Type B pancreatic cell (in vitro differentiated cells): ENCODE measurements around the gene PVRIG. TPM values are rescaled to one million over a fixed set of nuclear protein-coding genes. Genes with fewer than 3 reads are reported as not detected.
A peak's percentile ranks its signal among the peaks of the same experiment; 100 is the strongest.
"Not testable (repeated sequence)": the region's sequence is repeated elsewhere in the genome, so short reads cannot be mapped to it uniquely, and the experiment has no call there.

Experiments
- DNase-seq: peaks from one replicate; pipeline ENCODE4 v3.0.0; 2021; ENCODE audit warnings: mixed read lengths; ENCODE audit not compliant: unreplicated experiment; ENCODE audit errors: extremely low spot score
- H3K27ac Mint-ChIP-seq: 2 replicates; pipeline ENCODE4 v1.8.0; 2021; ENCODE audit warnings: mild to moderate bottlenecking, mixed read lengths
- H3K27me3 Mint-ChIP-seq: 2 replicates; pipeline ENCODE4 v1.8.0; 2021; ENCODE audit warnings: mixed read lengths
- H3K36me3 Mint-ChIP-seq: 2 replicates; pipeline ENCODE4 v1.8.0; 2021; ENCODE audit warnings: mixed read lengths
- H3K4me1 Mint-ChIP-seq: one replicate; pipeline ENCODE4 v1.8.0; 2021; ENCODE audit warnings: mixed read lengths; ENCODE audit not compliant: unreplicated experiment
- H3K4me3 Mint-ChIP-seq: 2 replicates; pipeline ENCODE4 v1.8.0; 2021; ENCODE audit warnings: mild to moderate bottlenecking, mixed read lengths
- H3K9me3 Mint-ChIP-seq: 2 replicates; pipeline ENCODE4 v1.8.0; 2021; ENCODE audit warnings: mixed read lengths
- CTCF ChIP-seq: fragments of 200-600 bp; sonication (generic); conservative IDR thresholded peaks from 2 replicates; pipeline ENCODE4 v1.5.0; 2021; ENCODE audit warnings: antibody characterized with exemption, mild to moderate bottlenecking
- total RNA-seq: library from RNA; stranded (reverse); gene quantifications from 2 replicates; pipeline ENCODE4 v1.2.1, GENCODE V29; 2021; ENCODE audit warnings: low replicate concordance

PVRIG gene
- total RNA-seq, 1 donor from 2014 or later: not detected

GRCh38 chr7:100185726-100186125 lies 34.0 kb upstream of the PVRIG start:
- Mint-ChIP-seq H3K36me3 (no peaks in the 10 kb centered on the region), H3K9me3 (no peaks in the 10 kb centered on the region), H3K4me3 (no peak overlapping the region), H3K27me3 (peaks cover 17% of the 10 kb centered on the region), H3K4me1 (no peaks in the 10 kb centered on the region), H3K27ac (no peak overlapping the region)
- DNase-seq: no peak
- TF ChIP-seq CTCF: no peak

- Mint-ChIP-seq H3K9me3 (no peaks in the 10 kb centered on the region), H3K27me3 (no peaks in the 10 kb centered on the region), H3K4me1 (no peaks in the 10 kb centered on the region), H3K36me3 (no peaks in the 10 kb centered on the region), H3K27ac (no peak overlapping the region), H3K4me3 (no peak overlapping the region)
- no peak for DNase-seq
- peak; percentile 52 for TF ChIP-seq CTCF
Measured at GRCh38 chr7:100189061-100189460, 30.7 kb upstream of the PVRIG start.

- Mint-ChIP-seq H3K9me3 (no peaks in the 10 kb centered on the region), H3K36me3 (no peaks in the 10 kb centered on the region), H3K27ac (no peak overlapping the region), H3K4me1 (no peaks in the 10 kb centered on the region), H3K4me3 (no peak overlapping the region), H3K27me3 (no peaks in the 10 kb centered on the region)
- no peak for DNase-seq
- TF ChIP-seq CTCF: peak; percentile 65
Measured at GRCh38 chr7:100190048-100190711, 29.6 kb upstream of the PVRIG start.

- Mint-ChIP-seq H3K9me3 (no peaks in the 10 kb centered on the region), H3K27ac (no peak overlapping the region), H3K4me3 (no peak overlapping the region), H3K27me3 (no peaks in the 10 kb centered on the region), H3K4me1 (no peaks in the 10 kb centered on the region), H3K36me3 (no peaks in the 10 kb centered on the region)
- no peak for TF ChIP-seq CTCF
- no peak for DNase-seq
Measured at GRCh38 chr7:100191775-100192174, 28.0 kb upstream of the PVRIG start.

GRCh38 chr7:100192281-100192862 lies 27.4 kb upstream of the PVRIG start:
- H3K4me1 Mint-ChIP-seq, H3K27me3 Mint-ChIP-seq, DNase-seq, H3K27ac Mint-ChIP-seq, H3K36me3 Mint-ChIP-seq, H3K9me3 Mint-ChIP-seq, H3K4me3 Mint-ChIP-seq: not testable (repeated sequence)

GRCh38 chr7:100192969-100193368 lies 26.8 kb upstream of the PVRIG start:
- DNase-seq: no peak

More at GRCh38 chr7:100192969-100193368, 26.8 kb upstream of the PVRIG start:
- H3K27ac Mint-ChIP-seq: no peak overlapping the region
- no peaks in the 10 kb centered on the region for H3K4me1 Mint-ChIP-seq
- H3K36me3 Mint-ChIP-seq: no peaks in the 10 kb centered on the region
- H3K27me3 Mint-ChIP-seq: peaks cover 5% of the 10 kb centered on the region
- no peak for TF ChIP-seq CTCF
- no peak overlapping the region for H3K4me3 Mint-ChIP-seq
- no peaks in the 10 kb centered on the region for H3K9me3 Mint-ChIP-seq
